ENCODE measurements around the gene NSRP1. TPM values are rescaled to one million over a fixed set of nuclear protein-coding genes. Genes with fewer than 3 reads are reported as not detected.
"Not testable (repeated sequence)": the region's sequence is repeated elsewhere in the genome, so short reads cannot be mapped to it uniquely, and the experiment has no call there.

The NSRP1 gene
- total RNA-seq, 2 donors from 2014 or later = 28.5 to 35.6 TPM

GRCh38 chr17:30228011-30228410 is 111.4 kb downstream of the NSRP1 start:
- Histone ChIP-seq H3K9ac (ENCODE audit: extremely low read depth, low read length, poor library complexity, severe bottlenecking) (no peak overlapping the region), H3K27me3 (ENCODE audit: control insufficient read depth, insufficient read depth, low read length, poor library complexity, severe bottlenecking) (peaks cover 15% of the 10 kb centered on the region), H3K4me3 (ENCODE audit: low read length) (no peak overlapping the region), H3K4me1 (ENCODE audit: control insufficient read depth, insufficient read depth, low read length) (no peaks in the 10 kb centered on the region), H3K36me3 (ENCODE audit: control insufficient read depth, insufficient read depth, low read length) (no peaks in the 10 kb centered on the region), H3K9me3 (ENCODE audit: control insufficient read depth, low read length) (no peaks in the 10 kb centered on the region), H3K27ac (ENCODE audit: low read depth, low read length) (no peak overlapping the region)
- H3K36me3 Mint-ChIP-seq (ENCODE audit: low read depth) = no peaks in the 10 kb centered on the region
- H3K27ac Mint-ChIP-seq = no peak overlapping the region
- peaks cover 17% of the 10 kb centered on the region for H3K4me1 Mint-ChIP-seq
- 83 to 97% methylated on average over 1 to 3 of the region's 3 CpGs for WGBS, 2 experiments (ENCODE audit: insufficient coverage in 1 of 2, insufficient read length in 1 of 2)
- H3K27me3 Mint-ChIP-seq (ENCODE audit: insufficient read depth) = peaks cover 30% of the 10 kb centered on the region
- no peak for TF ChIP-seq CTCF (conservative IDR thresholded peaks at IDR 0.05)
- DNase-seq = no peak
- H3K4me3 Mint-ChIP-seq = no peak overlapping the region
- no peaks in the 10 kb centered on the region for H3K9me3 Mint-ChIP-seq

GRCh38 chr17:30229012-30229411 is 112.4 kb downstream of the NSRP1 start:
- TF ChIP-seq CTCF (conservative IDR thresholded peaks at IDR 0.05) = no peak
- Mint-ChIP-seq H3K4me3 (no peak overlapping the region), H3K4me1 (peaks cover 20% of the 10 kb centered on the region), H3K27ac (no peak overlapping the region), H3K27me3 (ENCODE audit: insufficient read depth) (peaks cover 40% of the 10 kb centered on the region), H3K36me3 (ENCODE audit: low read depth) (no peaks in the 10 kb centered on the region), H3K9me3 (no peaks in the 10 kb centered on the region)
- no peaks in the 10 kb centered on the region for H3K9me3 ChIP-seq (ENCODE audit: control insufficient read depth, low read length)
- WGBS, 2 experiments (ENCODE audit: insufficient coverage in 1 of 2, insufficient read length in 1 of 2) = 91 to 94% methylated on average over 6 to 7 of the region's 7 CpGs
- H3K9ac ChIP-seq (ENCODE audit: extremely low read depth, low read length, poor library complexity, severe bottlenecking) = no peak overlapping the region
- no peak overlapping the region for H3K27ac ChIP-seq (ENCODE audit: low read depth, low read length)
- H3K4me3 ChIP-seq (ENCODE audit: low read length) = no peak overlapping the region
- no peak for DNase-seq
- no peaks in the 10 kb centered on the region for H3K36me3 ChIP-seq (ENCODE audit: control insufficient read depth, insufficient read depth, low read length)
- no peaks in the 10 kb centered on the region for H3K4me1 ChIP-seq (ENCODE audit: control insufficient read depth, insufficient read depth, low read length)
- H3K27me3 ChIP-seq (ENCODE audit: control insufficient read depth, insufficient read depth, low read length, poor library complexity, severe bottlenecking) = peaks cover 25% of the 10 kb centered on the region

- H3K27me3 ChIP-seq (ENCODE audit: control insufficient read depth, insufficient read depth, low read length, poor library complexity, severe bottlenecking) = peaks cover 35% of the 10 kb centered on the region
- Mint-ChIP-seq H3K4me1 (peaks cover 15% of the 10 kb centered on the region), H3K27me3 (ENCODE audit: insufficient read depth) (peaks cover 50% of the 10 kb centered on the region)
- H3K9ac ChIP-seq (ENCODE audit: extremely low read depth, low read length, poor library complexity, severe bottlenecking); DNase-seq; H3K27ac Mint-ChIP-seq; H3K9me3 Mint-ChIP-seq; H3K36me3 ChIP-seq (ENCODE audit: control insufficient read depth, insufficient read depth, low read length); H3K4me1 ChIP-seq (ENCODE audit: control insufficient read depth, insufficient read depth, low read length); H3K9me3 ChIP-seq (ENCODE audit: control insufficient read depth, low read length); H3K4me3 Mint-ChIP-seq; H3K27ac ChIP-seq (ENCODE audit: low read depth, low read length); H3K36me3 Mint-ChIP-seq (ENCODE audit: low read depth); H3K4me3 ChIP-seq (ENCODE audit: low read length): not testable (repeated sequence)
- 100% methylated on average over 1 of the region's 1 CpG; no CpG with 5 or more reads in 1 of the 2 experiments for WGBS, 2 experiments (ENCODE audit: insufficient coverage in 1 of 2, insufficient read length in 1 of 2)
Observed at GRCh38 chr17:30230009-30230408, 113.4 kb downstream of the NSRP1 start.

GRCh38 chr17:30230596-30231125 is 114.0 kb downstream of the NSRP1 start:
- no peaks in the 10 kb centered on the region for H3K36me3 Mint-ChIP-seq (ENCODE audit: low read depth)

More at GRCh38 chr17:30230596-30231125, 114.0 kb downstream of the NSRP1 start:
- Histone ChIP-seq H3K27me3 (ENCODE audit: control insufficient read depth, insufficient read depth, low read length, poor library complexity, severe bottlenecking) (peaks cover 41% of the 10 kb centered on the region), H3K4me1 (ENCODE audit: control insufficient read depth, insufficient read depth, low read length) (no peaks in the 10 kb centered on the region), H3K9me3 (ENCODE audit: control insufficient read depth, low read length) (no peaks in the 10 kb centered on the region), H3K4me3 (ENCODE audit: low read length) (no peak overlapping the region), H3K36me3 (ENCODE audit: control insufficient read depth, insufficient read depth, low read length) (no peaks in the 10 kb centered on the region), H3K27ac (ENCODE audit: low read depth, low read length) (no peak overlapping the region), H3K9ac (ENCODE audit: extremely low read depth, low read length, poor library complexity, severe bottlenecking) (no peak overlapping the region)
- Mint-ChIP-seq H3K9me3 (no peaks in the 10 kb centered on the region), H3K27me3 (ENCODE audit: insufficient read depth) (peaks cover 55% of the 10 kb centered on the region), H3K4me3 (no peak overlapping the region), H3K4me1 (peaks cover 15% of the 10 kb centered on the region), H3K27ac (no peak overlapping the region)
- peak; percentile 27 for TF ChIP-seq CTCF (conservative IDR thresholded peaks at IDR 0.05)
- DNase-seq = peak; percentile 54
- 92 to 96% methylated on average over 4 to 7 of the region's 7 CpGs for WGBS, 2 experiments (ENCODE audit: insufficient coverage in 1 of 2, insufficient read length in 1 of 2)

Measured in endodermal cell (in vitro differentiated cells).